ENCODE measurements around the gene PLCL2. TPM values are rescaled to one million over a fixed set of nuclear protein-coding genes. Genes with fewer than 3 reads are reported as not detected.

PLCL2 gene
- total RNA-seq, 4 donors from 2014 or later: 4.1 to 9.1 (median 6.7) TPM

- no peaks in the 10 kb centered on the region for H3K36me3 ChIP-seq
- TF ChIP-seq POLR2AphosphoS5 (IDR thresholded peaks at IDR 0.05) (no peak), CTCF (IDR thresholded peaks at IDR 0.05) (no peak), EP300 (IDR thresholded peaks at IDR 0.05) (no peak), POLR2A (IDR thresholded peaks at IDR 0.05; ENCODE audit: low read depth) (no peak)
- intact Hi-C loops (cut with DNase I): no loop called here
- 81% methylated on average over 1 of the region's 1 CpG for WGBS
- H3K4me1 ChIP-seq: peaks cover 0 to under 1% (median 0%) of the 10 kb centered on the region in 4 donors
- no peaks in the 10 kb centered on the region for H3K9me3 ChIP-seq
- H3K27ac ChIP-seq (replicated peaks in 1 of 4): no peak overlapping the region
- DNase-seq (ENCODE audit: extremely low spot score): no peak
- no peaks in the 10 kb centered on the region for H3K27me3 ChIP-seq
- no peak overlapping the region for H3K4me3 ChIP-seq
Observed at GRCh38 chr3:17027318-17027717, 142.6 kb downstream of the PLCL2 start.

- TF ChIP-seq CTCF (IDR thresholded peaks at IDR 0.05) (no peak), EP300 (IDR thresholded peaks at IDR 0.05) (no peak), POLR2A (IDR thresholded peaks at IDR 0.05; ENCODE audit: low read depth) (no peak), POLR2AphosphoS5 (IDR thresholded peaks at IDR 0.05) (no peak)
- Histone ChIP-seq H3K27me3 (no peaks in the 10 kb centered on the region), H3K27ac (replicated peaks in 1 of 4) (no peak overlapping the region), H3K9me3 (no peaks in the 10 kb centered on the region), H3K4me3 (no peak overlapping the region), H3K4me1 (peaks cover 0 to 4% (median 0%) of the 10 kb centered on the region in 4 donors), H3K36me3 (no peaks in the 10 kb centered on the region)
- intact Hi-C loops (cut with DNase I): no loop called here
- 92% methylated on average over 4 of the region's 4 CpGs for WGBS
- DNase-seq (ENCODE audit: extremely low spot score): no peak
Observed at GRCh38 chr3:17028363-17028762, 143.6 kb downstream of the PLCL2 start.

GRCh38 chr3:17030438-17030837 is 145.7 kb downstream of the PLCL2 start:
- H3K27ac ChIP-seq (replicated peaks in 1 of 4): no peak overlapping the region
- no peaks in the 10 kb centered on the region for H3K9me3 ChIP-seq
- DNase-seq (ENCODE audit: extremely low spot score): no peak
- H3K36me3 ChIP-seq: no peaks in the 10 kb centered on the region
- peaks cover 0 to 4% (median 0%) of the 10 kb centered on the region in 4 donors for H3K4me1 ChIP-seq
- 77% methylated on average over 3 of the region's 3 CpGs for WGBS
- no peaks in the 10 kb centered on the region for H3K27me3 ChIP-seq
- H3K4me3 ChIP-seq: no peak overlapping the region
- no peak for TF ChIP-seq POLR2AphosphoS5 (IDR thresholded peaks at IDR 0.05)
- TF ChIP-seq POLR2A (IDR thresholded peaks at IDR 0.05; ENCODE audit: low read depth): no peak
- no peak for TF ChIP-seq EP300 (IDR thresholded peaks at IDR 0.05)
- TF ChIP-seq CTCF (IDR thresholded peaks at IDR 0.05): no peak
- intact Hi-C loops (cut with DNase I): loop anchor here (5.0 kb wide), 1 partner anchor 428 kb away; no protein-coding TSS in a partner anchor

- DNase-seq (ENCODE audit: extremely low spot score): no peak
- Histone ChIP-seq H3K4me1 (peaks cover 0 to 4% (median 0%) of the 10 kb centered on the region in 4 donors), H3K36me3 (no peaks in the 10 kb centered on the region), H3K27ac (replicated peaks in 1 of 4) (no peak overlapping the region), H3K4me3 (no peak overlapping the region), H3K9me3 (no peaks in the 10 kb centered on the region), H3K27me3 (no peaks in the 10 kb centered on the region)
- no peak for TF ChIP-seq CTCF (IDR thresholded peaks at IDR 0.05)
- no peak for TF ChIP-seq POLR2A (IDR thresholded peaks at IDR 0.05; ENCODE audit: low read depth)
- no peak for TF ChIP-seq EP300 (IDR thresholded peaks at IDR 0.05)
- no peak for TF ChIP-seq POLR2AphosphoS5 (IDR thresholded peaks at IDR 0.05)
- 89% methylated on average over 4 of the region's 4 CpGs for WGBS
- intact Hi-C loops (cut with DNase I): loop anchor here (5.0 kb wide), 1 partner anchor 429 kb away; no protein-coding TSS in a partner anchor
Observed at GRCh38 chr3:17030956-17031652, 146.3 kb downstream of the PLCL2 start.

All from esophagus muscularis mucosa (tissue), 4 donors.